GM21786 (cell line): ENCODE data around the gene HAP1.
"Not testable (repeated sequence)": the region's sequence is repeated elsewhere in the genome, so short reads cannot be mapped to it uniquely, and the experiment has no call there.

Source experiments
- ATAC-seq: cut with Tn5 transposase; IDR thresholded peaks from one replicate; pipeline ENCODE4 v1.9.1; 2021; ENCODE audit not compliant: unreplicated experiment

The HAP1 gene

DNA sequence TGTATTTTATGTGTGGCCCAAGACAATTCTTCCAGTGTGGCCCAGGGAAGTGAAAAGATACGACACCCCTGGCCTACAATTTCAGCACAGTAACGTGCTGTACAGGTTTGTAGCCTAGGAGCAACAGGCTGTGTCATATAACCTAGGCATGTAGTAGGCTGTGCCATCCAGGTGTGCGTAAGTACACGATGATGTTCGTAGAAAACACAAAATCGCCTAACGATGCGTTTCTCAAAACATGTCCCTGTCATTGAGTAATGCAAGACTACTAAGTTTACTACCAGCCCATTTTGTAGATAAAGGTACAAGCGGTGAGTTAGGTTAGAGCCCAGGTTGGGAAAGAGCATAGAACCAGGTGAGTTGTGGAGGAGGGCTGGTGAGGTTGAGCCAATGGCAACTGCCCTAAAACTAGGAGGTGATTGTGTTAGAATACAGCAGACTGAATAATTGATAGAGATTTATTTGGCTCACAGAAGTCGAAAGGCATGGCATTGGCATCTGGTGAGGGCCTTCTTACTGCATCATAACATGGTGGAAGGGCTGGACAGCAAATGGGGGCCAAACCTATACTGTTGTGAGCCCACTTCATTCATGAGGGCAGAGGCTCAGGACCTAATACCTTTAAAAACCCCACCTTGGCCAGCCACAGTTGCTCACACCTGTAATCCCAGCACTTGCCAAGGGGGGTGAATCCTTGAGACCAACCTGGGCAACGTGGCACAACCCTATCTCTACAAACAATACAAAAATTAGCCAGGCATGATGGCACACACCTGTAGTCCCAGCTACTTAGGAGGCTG, 41.5 kb downstream of the HAP1 start:
- no peak for ATAC-seq

DNA sequence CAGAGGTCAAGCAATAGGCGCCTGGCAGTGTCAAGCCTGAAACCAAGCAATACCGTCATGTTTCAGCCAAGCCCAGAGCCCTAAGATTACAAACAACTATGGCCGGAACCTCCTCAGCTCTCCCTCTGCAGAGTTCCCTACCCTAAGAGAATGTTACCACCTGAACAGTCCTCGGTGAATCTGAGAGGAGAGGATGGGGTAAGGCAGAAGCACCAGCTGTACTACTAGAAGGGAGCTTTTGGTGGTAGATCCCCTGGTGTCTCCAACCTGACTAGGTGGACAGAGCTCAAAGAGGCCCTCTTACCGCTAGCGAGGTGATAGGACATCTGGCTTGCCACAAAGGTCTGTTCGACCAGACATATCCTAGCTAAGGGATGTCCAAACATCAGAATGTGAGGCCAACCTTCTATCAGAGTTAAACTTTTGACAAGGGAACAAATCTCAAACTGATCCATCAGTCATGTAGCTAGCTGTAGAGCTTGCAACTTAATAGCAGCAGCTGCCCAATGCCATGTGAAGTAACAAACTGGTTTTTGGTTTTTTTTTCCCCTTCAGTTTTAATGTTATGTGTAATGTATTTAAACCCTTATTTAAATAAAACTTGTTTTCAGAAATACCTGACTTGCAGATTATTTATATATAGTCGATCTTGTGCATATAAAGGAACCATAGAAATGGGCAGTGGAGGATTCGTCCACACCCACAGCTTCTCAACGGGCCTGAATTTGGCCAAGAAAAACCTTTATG, 43.2 kb downstream of the HAP1 start:
- no peak for ATAC-seq

DNA sequence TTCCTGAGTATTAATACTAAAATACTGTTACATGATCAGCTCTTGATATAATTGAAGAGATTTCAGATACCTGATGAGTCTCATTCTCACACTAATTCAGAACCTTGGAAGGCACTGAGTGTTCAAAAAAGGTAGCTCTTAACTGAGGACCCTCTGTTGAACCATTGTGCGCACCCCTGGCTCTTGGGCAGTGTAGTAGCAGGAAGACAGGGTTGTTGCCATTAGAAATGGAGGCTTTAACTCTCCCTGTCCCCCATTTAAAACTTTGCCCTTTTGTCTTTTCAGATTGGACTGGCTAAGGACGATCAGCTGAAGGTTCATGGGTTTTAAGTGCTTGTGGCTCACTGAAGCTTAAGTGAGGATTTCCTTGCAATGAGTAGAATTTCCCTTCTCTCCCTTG, 43.9 kb downstream of the HAP1 start:
- ATAC-seq = no peak

DNA sequence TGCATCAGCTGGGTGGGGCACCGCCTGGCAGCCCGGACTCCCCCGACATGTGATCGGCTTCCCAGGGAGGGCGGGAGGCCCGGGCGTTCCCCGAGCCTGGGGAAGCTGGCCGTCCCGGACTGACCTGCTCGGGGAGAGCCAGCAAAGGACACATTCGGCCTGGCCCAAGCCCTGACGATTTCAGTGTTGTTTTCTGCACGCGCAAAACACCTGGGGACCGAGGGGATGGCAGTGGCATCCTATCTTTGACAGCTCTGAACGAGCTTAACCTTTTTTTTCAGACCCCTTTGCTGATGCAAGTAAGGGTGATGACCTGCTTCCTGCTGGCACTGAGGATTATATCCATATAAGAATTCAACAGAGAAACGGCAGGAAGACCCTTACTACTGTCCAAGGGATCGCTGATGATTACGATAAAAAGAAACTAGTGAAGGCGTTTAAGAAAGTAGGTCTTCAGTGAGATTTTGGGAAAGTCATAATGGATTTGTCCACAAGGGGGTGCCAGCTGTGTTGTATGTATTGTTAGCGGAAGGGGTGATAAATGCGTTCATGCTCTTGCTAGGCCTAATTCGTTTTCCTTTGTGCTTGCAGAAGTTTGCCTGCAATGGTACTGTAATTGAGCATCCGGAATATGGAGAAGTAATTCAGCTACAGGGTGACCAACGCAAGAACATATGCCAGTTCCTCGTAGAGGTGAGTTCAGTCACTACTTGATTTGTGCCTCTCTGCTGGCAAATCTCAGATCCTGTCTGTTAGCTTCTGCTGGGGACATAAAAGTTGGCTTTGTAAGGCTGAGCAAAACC, 44.7 kb downstream of the HAP1 start:
- ATAC-seq = no peak

DNA sequence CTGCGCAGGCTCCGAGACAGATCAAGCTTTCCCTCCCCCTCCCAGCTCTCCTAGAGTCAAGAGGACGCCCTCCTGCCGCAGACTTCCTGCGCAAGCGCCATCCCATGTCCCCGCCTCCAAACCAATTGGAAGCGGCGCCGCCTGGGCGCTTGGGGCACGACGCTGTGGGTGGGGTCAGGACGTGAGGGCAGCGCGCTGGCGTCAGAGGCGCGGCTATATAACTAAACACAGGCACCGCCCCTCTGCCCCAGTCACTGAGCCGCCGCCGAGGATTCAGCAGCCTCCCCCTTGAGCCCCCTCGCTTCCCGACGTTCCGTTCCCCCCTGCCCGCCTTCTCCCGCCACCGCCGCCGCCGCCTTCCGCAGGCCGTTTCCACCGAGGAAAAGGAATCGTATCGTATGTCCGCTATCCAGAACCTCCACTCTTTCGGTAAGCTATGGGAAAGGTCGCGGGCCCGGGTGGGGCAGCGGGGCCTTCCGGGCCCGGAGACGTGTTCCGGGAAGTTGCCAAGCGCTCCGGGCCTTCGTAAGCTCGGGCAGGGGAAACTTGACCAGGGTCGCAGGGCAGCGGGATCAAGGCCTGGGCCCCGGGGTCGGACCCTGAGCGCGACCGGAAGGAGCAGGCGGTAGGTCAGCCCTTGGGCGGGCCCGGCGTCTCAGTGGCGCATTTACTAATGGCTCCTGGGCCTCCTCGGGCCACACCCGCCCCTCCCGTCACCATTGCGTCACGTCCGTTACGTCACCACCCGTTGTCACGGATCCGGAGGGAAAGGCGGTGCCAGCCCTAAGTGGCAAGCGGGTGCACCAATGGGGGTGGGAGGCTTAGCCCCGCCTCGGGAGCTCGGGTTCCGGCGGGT, 45.6 kb downstream of the HAP1 start, which contains the start of gene EIF1:
Gene EIF1 (plus strand): TSS at position 245 of the 856 bp plus-strand sequence. CDS start 154 bp downstream, at position 399.
- ATAC-seq = peak; percentile 67

DNA sequence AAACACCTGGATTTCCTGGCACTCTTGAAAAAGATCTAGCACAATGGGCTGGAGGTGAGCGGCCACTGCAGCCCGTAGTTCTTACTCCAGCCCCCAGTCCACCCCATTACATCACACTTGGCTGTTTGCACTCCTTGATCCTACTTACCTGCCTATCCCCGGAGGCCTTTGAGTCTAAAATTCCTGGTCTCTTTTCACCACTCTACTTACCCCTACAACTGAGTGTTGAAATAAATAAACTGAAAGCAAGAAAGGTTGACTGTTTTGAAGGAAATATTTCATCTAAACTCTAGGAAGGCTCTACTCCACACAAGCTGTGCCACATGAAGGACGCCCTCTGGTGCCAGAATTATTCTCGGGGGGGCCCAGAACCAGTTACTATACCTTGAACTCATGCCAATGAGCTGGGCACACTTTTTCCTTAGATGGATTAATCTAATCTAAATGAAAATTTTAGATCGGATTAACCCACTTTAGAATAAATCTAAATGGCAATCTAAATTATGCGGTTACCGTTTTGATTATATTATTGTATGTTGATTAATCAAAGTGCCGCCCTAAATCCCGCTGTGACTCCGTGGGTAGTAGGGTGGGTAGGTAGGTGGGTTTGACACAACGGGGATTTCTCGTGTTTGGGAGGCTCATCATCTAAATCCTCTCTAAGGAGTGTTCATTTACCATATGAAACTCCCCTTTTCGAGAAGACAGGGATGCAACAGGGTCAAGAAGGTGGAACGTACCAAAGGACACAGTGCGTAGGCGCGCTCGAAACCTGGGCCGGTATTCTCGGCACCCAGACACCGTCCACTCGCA, 46.4 kb downstream of the HAP1 start:
- no peak for ATAC-seq

DNA sequence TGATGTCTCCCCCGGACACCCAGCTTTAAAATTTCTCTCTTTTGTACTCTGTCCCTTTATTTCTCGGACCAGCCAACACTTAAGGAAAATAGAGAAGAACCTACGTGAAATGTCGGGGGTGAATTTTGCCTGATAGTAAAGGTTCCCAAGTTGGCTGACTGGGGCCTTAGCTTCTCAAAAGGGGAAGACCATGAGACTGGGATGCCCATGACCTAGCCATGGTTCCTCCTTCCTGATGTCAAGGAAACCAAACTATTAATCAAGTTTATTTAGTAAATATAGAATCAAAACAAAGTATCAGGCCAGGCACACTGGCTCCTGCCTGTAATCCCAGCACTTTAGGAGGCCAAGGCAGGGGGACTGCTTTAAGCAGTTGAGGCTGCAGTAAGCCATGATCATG, 48.2 kb downstream of the HAP1 start:
- ATAC-seq = no peak

DNA sequence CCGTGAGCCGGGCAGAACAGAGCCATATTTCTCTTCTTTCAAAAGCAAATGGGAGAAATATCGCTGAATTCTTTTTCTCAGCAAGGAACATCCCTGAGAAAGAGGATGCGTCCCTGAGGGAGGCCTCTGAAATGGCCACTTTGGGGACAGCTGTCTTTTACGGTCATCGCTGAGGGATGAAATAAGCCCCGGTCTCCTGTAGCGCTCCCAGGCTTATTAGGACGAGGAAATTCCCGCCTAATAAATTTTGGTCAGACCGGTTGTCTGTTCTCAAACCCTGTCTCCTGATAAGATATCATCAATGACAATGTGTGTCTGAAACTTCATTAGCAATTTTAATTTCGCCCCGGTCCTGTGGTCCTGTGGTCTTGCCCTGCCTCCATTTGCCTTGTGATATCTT, 48.7 kb downstream of the HAP1 start:
- not testable (repeated sequence) for ATAC-seq

DNA sequence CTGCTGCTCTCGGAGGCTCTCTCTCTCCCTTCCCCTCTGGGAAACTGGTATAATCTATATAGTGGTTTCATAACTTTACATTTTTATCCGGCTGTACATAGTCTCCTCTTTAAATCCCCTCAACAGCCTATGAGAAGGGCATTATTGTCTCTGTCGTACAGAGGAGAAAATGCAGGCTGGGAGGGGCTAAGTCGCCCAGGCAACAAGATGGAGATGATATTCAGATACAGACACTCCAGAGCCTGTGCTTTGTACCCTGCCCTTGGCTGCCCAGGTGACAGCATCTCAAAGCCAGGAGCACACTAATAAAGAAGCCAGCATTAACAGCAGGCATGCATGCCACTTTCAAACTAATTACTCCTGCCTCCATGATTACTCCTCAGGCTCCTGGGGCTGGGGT, 50.4 kb downstream of the HAP1 start:
- ATAC-seq = no peak

DNA sequence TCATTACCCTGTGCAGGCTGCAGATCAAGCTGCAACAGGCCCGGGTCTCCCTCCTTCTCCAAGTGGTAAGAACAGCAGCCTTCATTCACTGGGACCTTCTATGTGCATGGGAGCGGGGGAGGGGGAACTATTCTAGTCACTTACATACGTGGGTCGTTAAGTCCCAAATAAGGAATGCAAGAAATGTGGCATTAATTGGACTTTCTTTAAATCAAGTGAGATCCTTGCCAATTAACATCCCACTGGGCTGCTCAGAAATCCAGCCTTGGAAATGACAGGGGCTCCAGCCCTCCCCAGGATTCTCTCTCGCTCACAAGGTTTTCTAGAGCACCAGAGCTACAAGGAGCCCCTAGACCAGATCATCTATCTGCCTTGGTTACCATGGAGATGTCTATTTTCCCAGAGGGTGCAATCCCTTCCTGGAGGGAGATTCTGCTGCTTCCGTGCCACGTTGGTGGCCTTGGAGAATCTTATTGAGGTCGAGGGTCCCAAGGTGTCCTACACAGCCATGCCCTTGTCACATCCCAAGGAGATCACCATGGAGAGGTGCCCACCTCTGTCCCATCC, 50.9 kb downstream of the HAP1 start:
- ATAC-seq = no peak

DNA sequence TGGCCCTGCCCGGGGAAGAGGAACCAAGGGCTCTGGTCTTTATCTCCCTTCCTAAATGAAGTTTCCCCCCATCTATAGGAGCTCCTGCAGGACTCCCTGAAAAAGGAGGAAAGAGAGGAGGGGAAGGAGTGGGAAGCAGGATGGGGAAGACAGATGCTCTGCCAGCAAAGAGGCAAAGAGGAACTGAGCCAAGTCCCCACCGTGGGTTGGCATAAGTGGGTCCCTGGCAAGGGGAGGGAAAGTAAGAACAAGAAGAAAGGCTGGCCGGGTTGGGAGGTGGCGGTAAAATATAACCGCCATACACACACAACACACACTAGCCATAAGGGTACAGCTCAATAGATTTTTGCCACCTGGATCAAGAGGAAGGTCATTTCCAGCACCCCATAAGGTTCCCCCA, 51.8 kb downstream of the HAP1 start:
- no peak for ATAC-seq

DNA sequence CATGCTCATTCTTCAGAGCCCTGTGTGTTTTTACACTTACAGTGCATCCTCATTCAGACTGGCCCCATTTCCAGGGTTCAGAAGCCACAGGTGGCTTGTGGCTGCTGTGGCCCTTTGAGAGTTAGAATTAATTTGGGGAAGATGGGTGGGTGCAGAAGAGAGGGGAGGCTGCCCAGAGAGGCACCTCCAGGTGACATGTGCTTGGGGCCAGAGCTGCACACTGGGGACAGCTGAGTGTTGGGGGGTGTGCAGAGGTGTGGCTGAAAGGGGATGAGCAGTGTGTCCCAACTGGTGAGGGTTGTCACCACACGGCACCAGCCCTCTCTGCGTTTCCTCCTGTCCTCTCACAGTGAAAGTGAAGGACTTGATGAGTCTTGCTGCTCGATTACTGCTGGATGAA, 52.7 kb downstream of the HAP1 start:
- ATAC-seq = no peak

DNA sequence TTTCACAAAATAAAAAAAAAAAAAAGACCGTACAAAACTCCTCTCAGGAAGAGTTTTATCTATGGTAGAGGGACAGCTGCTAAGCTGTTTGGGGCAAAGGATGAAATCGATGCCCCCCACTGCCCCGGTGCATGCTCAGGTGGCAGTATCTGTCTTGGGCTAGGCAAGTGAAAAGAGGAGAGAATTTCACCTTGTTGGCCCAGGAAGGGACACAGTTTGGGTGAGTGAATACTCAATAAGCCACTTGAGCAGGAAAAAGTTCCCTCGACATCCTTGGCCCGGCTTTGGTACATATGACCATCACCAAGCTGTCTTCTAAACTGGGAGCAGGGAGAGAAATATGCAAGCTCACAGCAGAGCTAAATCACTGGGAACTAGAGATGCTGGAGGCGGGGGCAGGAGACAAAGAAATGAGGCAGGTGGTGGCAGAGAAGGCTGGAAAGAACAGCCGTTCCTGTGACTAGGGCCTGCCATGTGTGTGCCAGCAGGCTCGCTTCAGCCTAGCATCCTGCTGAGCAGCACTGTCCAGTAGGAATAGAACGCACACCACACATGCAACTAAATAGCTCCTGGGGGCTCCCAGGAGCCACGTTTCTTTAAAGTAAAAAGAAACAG, 53.9 kb downstream of the HAP1 start:
- no peak for ATAC-seq

DNA sequence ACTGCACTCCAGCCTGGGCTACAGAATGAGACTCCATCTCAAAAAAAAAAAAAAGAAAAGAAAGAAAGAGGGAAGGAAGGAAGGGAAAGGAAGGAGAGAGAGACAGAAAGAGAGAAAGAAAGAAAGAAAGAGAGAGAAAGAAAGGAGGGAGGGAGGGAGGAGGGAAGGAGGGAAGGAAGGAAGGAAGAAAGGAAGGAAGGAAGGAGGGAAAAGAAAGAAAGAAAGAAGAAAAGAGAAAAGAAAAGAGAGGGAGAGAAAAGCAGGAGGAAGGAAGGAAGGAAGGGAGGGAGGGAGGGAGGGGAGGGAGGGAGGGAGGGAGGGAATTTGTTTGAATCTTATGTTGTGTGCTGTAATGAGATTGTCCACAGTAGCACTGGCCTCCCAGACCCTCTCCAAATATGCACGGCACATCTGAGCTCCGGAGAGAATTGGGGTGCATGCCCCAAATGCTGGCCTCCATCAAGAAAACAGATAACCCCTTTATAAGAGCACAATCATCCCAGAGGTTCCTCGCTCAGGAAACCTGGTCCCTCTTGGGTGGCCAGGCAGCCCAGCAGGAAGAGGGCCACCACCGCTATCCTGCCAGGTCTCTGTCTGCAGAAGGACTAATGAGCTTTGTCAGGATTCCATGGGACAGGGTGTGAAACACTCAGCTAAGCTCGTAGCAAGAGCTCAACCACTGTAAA, 54.6 kb downstream of the HAP1 start:
- no peak for ATAC-seq

DNA sequence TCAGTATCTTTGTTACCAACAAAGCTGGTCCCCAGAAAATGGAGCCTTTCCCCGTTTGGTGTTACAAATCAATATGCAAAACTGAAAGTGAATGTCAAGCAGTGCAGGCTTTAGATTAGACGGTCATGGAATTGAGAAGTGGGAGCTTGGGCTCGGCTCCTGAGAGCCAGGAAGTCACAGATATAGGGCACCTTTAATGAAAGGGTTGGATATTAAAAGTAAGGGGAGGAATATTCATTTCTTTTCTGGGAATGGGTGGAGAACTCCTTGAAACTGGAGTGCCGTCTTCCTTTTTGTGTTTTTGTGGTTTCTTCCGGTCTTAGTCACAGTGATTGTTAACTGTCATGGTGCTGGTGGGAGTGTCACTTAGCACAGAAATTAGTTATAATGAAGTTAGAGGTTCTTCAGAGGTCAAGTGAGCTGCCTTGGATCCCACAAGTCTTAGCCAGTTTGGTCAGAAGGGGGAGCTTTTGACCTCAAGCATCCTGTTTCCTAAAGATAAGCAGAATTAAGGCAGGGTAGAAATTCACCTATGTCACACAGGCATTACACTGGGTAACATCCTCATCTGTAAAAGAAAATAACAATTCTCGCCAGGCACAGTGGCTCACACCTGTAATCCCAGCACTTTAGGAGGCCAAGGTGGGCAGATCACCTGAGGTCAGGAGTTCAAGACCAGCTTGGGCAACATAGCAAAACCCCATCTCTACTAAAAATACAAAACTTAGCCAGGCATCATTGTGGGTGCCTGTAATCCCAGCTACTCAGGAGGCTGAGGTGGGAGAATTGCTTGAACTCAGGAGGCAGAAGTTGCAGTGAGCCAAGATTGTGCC, 55.3 kb downstream of the HAP1 start:
- no peak for ATAC-seq

DNA sequence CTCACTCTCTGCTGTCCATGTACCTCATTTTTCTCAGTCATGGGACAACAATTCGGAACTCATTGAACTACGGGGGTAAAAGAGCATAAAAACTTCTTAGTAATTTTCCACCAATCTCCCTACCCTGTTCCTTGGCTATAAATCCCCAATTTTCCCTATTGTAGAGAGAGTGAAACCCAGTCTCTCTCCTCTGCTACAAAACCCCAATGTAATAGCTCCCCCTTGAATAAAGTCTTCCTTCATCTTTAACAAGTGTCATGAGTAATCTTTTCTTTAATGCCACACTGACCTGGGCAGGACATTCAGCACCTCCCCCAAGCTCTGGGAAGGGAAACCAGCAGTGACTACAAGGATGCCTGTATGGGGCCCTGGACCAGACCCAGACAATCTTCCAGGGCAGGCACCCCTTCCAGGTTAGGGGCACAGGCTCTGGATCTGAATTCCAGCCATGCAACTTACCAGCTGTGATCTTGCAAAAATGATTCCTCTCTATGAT, 56.0 kb downstream of the HAP1 start:
- ATAC-seq = no peak

DNA sequence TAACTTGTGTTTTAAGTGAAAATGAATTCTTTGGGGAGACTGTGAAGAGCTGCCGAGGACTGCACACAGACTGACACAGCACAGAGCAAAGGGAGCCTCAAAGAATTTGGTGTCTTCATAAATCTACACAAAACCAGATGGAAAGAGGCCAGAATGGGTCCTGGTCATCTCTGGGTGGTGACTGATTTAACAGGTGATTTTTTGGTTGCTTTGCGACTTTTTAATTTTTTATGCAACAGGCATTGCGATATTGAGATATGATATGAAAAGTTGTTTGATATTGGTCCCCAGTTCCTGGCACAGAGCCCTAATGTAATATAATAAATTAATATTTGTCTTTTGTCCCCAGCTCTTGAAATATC, 58.4 kb downstream of the HAP1 start:
- no peak for ATAC-seq
